IMR-90 (cell line): ENCODE measurements around the gene CPED1. TPM values are rescaled to one million over a fixed set of nuclear protein-coding genes. Genes with fewer than 3 reads are reported as not detected.

ENCODE experiments used
- CHD1 ChIP-seq: IDR thresholded peaks from 2 replicates; pipeline ENCODE4 v1.6.1; 2012; ENCODE audit warnings: low read depth, low read length, improper control_type of control experiment
- CTCF ChIP-seq: conservative IDR thresholded peaks from 2 replicates; pipeline ENCODE4 v1.5.1; 2012; ENCODE audit warnings: mild to moderate bottlenecking, low read depth, low read length, improper control_type of control experiment
- MAZ ChIP-seq: IDR thresholded peaks from 2 replicates; pipeline ENCODE4 v1.6.1; 2012; ENCODE audit warnings: low read depth, mild to moderate bottlenecking, low read length, improper control_type of control experiment, moderate library complexity, borderline replicate concordance
- RAD21 ChIP-seq: IDR thresholded peaks from 2 replicates; pipeline ENCODE4 v1.6.1; 2012; ENCODE audit warnings: low read length, improper control_type of control experiment
- polyA plus RNA-seq, 3 experiments: library from polyadenylated mRNA; depleted of rRNA; stranded (reverse); fragments of >200 nt; gene quantifications; 2 replicates each; pipeline ENCODE4 v1.2.3, GENCODE V29; 2012; ENCODE audit warnings: low replicate concordance in 1 of 3
- total RNA-seq: library from RNA; depleted of rRNA; stranded (reverse); fragments of >200 nt; gene quantifications from 2 replicates; pipeline ENCODE4 v1.2.3, GENCODE V29; 2012

CPED1 gene
- total and polyA plus RNA-seq, 2 of the 4 experiments (the other 2 are of a cell fraction), result 31.2 to 96.8 TPM

- TF ChIP-seq CTCF (no peak), RAD21 (no peak), MAZ (no peak), CHD1 (no peak)
Measured at GRCh38 chr7:120996988-120997345, 8.5 kb downstream of the CPED1 start (continued).
